SK-N-SH treated with all-trans-retinoic acid at 6 μM for 48 hours (cell line): ENCODE results near the gene CREBBP.

Experiments used
- ESRRG ChIP-seq: fragments of 250-450 bp; sonication (Bioruptor Pico); IDR thresholded peaks from 2 replicates; pipeline ENCODE4 v1.6.1; 2021; ENCODE audit warnings: mild to moderate bottlenecking
- GLIS3 ChIP-seq: fragments of 250-450 bp; sonication (Bioruptor Pico); IDR thresholded peaks from 2 replicates; pipeline ENCODE4 v1.5.0; 2020; ENCODE audit warnings: mild to moderate bottlenecking, moderate library complexity
- ISL1 ChIP-seq: fragments of 250-450 bp; sonication (Bioruptor Pico); IDR thresholded peaks from 2 replicates; pipeline ENCODE4 v2.1.2; 2022; ENCODE audit warnings: mild to moderate bottlenecking, moderate library complexity
- PATZ1 ChIP-seq: fragments of 250-450 bp; sonication (Bioruptor Pico); IDR thresholded peaks from 2 replicates; pipeline ENCODE4 v1.8.0; 2020; ENCODE audit warnings: mild to moderate bottlenecking, moderate library complexity, borderline replicate concordance
- RARB ChIP-seq: fragments of 250-450 bp; sonication (Bioruptor Pico); IDR thresholded peaks from 2 replicates; pipeline ENCODE4 v1.8.0; 2021; ENCODE audit warnings: mild to moderate bottlenecking, moderate library complexity
- TOX ChIP-seq: fragments of 250-450 bp; sonication (Bioruptor Pico); IDR thresholded peaks from 2 replicates; pipeline ENCODE4 v1.8.0; 2021; ENCODE audit warnings: mild to moderate bottlenecking, moderate library complexity, borderline replicate concordance
- ZC3H10 ChIP-seq: fragments of 250-450 bp; sonication (Bioruptor Pico); IDR thresholded peaks from 2 replicates; pipeline ENCODE4 v1.5.1; 2021; ENCODE audit warnings: mild to moderate bottlenecking, moderate library complexity
- TF ChIP-seq, protein P1 (sequence below): fragments of 250-450 bp; sonication (Bioruptor Pico); IDR thresholded peaks from 2 replicates; pipeline ENCODE4 v1.5.0; 2020; ENCODE audit warnings: mild to moderate bottlenecking, moderate library complexity

- TF ChIP-seq TOX, result no peak
- TF ChIP-seq ISL1, result no peak
- no peak for TF ChIP-seq RARB
- TF ChIP-seq GLIS3 (CRISPR knock-in tag), result no peak
- no peak for TF ChIP-seq PATZ1
- no peak for TF ChIP-seq ESRRG (CRISPR knock-in tag)
- TF ChIP-seq, protein P1, sequence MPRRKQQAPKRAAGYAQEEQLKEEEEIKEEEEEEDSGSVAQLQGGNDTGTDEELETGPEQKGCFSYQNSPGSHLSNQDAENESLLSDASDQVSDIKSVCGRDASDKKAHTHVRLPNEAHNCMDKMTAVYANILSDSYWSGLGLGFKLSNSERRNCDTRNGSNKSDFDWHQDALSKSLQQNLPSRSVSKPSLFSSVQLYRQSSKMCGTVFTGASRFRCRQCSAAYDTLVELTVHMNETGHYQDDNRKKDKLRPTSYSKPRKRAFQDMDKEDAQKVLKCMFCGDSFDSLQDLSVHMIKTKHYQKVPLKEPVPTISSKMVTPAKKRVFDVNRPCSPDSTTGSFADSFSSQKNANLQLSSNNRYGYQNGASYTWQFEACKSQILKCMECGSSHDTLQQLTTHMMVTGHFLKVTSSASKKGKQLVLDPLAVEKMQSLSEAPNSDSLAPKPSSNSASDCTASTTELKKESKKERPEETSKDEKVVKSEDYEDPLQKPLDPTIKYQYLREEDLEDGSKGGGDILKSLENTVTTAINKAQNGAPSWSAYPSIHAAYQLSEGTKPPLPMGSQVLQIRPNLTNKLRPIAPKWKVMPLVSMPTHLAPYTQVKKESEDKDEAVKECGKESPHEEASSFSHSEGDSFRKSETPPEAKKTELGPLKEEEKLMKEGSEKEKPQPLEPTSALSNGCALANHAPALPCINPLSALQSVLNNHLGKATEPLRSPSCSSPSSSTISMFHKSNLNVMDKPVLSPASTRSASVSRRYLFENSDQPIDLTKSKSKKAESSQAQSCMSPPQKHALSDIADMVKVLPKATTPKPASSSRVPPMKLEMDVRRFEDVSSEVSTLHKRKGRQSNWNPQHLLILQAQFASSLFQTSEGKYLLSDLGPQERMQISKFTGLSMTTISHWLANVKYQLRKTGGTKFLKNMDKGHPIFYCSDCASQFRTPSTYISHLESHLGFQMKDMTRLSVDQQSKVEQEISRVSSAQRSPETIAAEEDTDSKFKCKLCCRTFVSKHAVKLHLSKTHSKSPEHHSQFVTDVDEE (CRISPR knock-in tag), result no peak
- TF ChIP-seq ZC3H10 (CRISPR knock-in tag), result no peak
Observed at GRCh38 chr16:3702082-3702481, 178.4 kb downstream of the CREBBP start.
